Activated CD8-positive, alpha-beta memory T cell treated with anti-CD3 and anti-CD28 coated beads, Interleukin-2, amount 10 ng/mL, durations not matched to agents 7 days and 5 days (primary cell): ENCODE results near the gene RBM25. TPM values are rescaled to one million over a fixed set of nuclear protein-coding genes. Genes with fewer than 3 reads are reported as not detected.

ENCODE experiments used
- ATAC-seq: fragments of 150-1000 bp; cut with Tn5 transposase; one replicate; pipeline ENCODE4 v1.10.0; 2021; ENCODE audit warnings: moderate library complexity
- CTCF ChIA-PET: fragments of 350-600 bp; sonication (Branson Sonifier 250); formaldehyde crosslinking; loops from one replicate; lab custom pipeline; 2021; ENCODE audit warnings: antibody characterized with exemption; lab: Charles Lee
- DNase-seq: peaks from one replicate; pipeline ENCODE4 v3.0.0-alpha.2; 2020
- H3K27ac Mint-ChIP-seq: one replicate; pipeline ENCODE4 v1.8.0; 2021; ENCODE audit warnings: mild to moderate bottlenecking, mixed read lengths
- H3K27me3 Mint-ChIP-seq: one replicate; pipeline ENCODE4 v1.8.0; 2021; ENCODE audit warnings: mixed read lengths
- H3K36me3 Mint-ChIP-seq: one replicate; pipeline ENCODE4 v1.8.0; 2021; ENCODE audit warnings: mild to moderate bottlenecking, mixed read lengths
- H3K4me1 Mint-ChIP-seq: one replicate; pipeline ENCODE4 v1.8.0; 2021; ENCODE audit warnings: mixed read lengths
- H3K4me3 Mint-ChIP-seq: one replicate; pipeline ENCODE4 v1.8.0; 2021; ENCODE audit warnings: mild to moderate bottlenecking, moderate library complexity, mixed read lengths
- H3K9me3 Mint-ChIP-seq: one replicate; pipeline ENCODE4 v1.8.0; 2022; ENCODE audit warnings: low read depth, mixed read lengths
- total RNA-seq, 2 experiments: library from RNA; stranded (reverse); gene quantifications; one replicate each; pipeline ENCODE4 v1.2.3, GENCODE V29; 2021

Gene RBM25
- total RNA-seq, 2 experiments from 2014 or later: 107 to 117 TPM

DNA sequence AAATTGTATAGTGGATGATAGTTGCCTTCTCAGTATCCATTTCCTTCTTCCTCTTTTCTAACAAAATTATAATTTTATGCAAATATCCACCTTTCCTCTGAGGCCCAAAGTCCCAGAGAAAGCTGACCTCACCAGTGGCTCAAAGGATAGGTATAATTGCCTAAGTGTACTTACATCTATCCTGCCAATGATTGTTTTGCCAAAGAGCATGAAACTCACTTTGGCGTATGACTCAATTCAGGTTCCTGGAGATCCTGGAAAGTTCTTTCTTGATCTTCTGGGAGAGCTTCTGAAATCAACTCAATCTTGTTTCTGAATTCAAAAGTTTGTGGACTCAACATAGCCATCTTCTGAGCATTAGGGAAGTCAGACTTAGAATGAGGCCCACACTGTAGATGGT is 10.5 kb upstream of the RBM25 start:
- no peak for DNase-seq
- H3K4me1 Mint-ChIP-seq: no peaks in the 10 kb centered on the region
- no peaks in the 10 kb centered on the region for H3K9me3 Mint-ChIP-seq
- H3K36me3 Mint-ChIP-seq: no peaks in the 10 kb centered on the region
- CTCF ChIA-PET: no interaction called here
- H3K4me3 Mint-ChIP-seq: no peak overlapping the region
- H3K27me3 Mint-ChIP-seq: no peaks in the 10 kb centered on the region
- H3K27ac Mint-ChIP-seq: no peak overlapping the region
- ATAC-seq: no peak

DNA sequence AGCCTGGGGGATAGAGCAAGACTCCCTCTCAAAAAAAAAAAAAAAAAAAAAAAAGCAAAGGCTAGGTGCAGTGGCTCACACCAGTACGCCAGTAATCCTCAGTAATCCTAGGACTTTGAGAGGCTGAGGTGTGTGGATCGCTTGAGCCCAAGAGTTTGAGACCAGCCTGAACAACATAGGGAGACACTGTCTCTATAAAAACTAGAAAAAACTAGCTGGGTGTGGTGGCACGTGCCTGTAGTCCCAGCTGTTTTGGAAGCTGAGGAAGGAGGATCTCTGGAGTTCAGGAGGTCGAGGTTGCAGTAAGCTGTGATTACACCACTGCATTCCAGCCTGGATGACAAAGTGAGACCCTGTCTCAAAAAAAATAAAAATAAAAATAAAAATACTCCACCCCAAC is 8.9 kb upstream of the RBM25 start:
- H3K36me3 Mint-ChIP-seq: no peaks in the 10 kb centered on the region
- DNase-seq: no peak
- no peaks in the 10 kb centered on the region for H3K4me1 Mint-ChIP-seq
- H3K27me3 Mint-ChIP-seq: no peaks in the 10 kb centered on the region
- CTCF ChIA-PET: interaction anchor here (0.7 to 1.8 kb wide), 3 partner anchors 9 to 144 kb away, joined by 4 to 6 read pairs (median 5); partner anchors contain the start of gene RBM25
- no peak overlapping the region for H3K27ac Mint-ChIP-seq
- ATAC-seq: no peak
- H3K4me3 Mint-ChIP-seq: no peak overlapping the region
- no peaks in the 10 kb centered on the region for H3K9me3 Mint-ChIP-seq

DNA sequence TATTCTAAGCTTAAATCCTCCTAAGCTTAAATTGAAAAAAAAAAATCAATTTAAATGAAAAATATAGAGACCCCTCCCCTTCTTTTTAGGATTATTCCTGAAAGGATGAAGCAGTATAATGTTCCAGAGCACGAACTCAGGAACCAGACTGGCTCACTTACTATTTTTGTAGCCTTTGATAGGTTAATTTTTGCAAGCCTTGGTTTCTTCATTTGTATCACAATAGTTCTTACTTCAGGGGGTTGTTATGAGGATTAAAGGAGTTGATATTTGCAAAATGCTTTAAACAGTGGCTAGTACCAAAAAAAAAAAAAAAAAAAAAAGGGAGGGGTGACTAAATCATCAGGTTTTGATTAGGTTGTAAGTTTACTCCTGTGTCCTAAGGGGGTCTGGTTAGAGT is 3.1 kb upstream of the RBM25 start:
- Mint-ChIP-seq H3K27me3 (no peaks in the 10 kb centered on the region), H3K9me3 (no peaks in the 10 kb centered on the region), H3K4me1 (peaks cover 16% of the 10 kb centered on the region), H3K36me3 (peaks cover 4% of the 10 kb centered on the region), H3K4me3 (no peak overlapping the region), H3K27ac (no peak overlapping the region)
- ATAC-seq (no peak), DNase-seq (no peak)
- CTCF ChIA-PET: interaction anchor here (0.7 kb wide), 1 partner anchor 180 kb away, joined by 3 read pairs; no protein-coding TSS in a partner anchor

DNA sequence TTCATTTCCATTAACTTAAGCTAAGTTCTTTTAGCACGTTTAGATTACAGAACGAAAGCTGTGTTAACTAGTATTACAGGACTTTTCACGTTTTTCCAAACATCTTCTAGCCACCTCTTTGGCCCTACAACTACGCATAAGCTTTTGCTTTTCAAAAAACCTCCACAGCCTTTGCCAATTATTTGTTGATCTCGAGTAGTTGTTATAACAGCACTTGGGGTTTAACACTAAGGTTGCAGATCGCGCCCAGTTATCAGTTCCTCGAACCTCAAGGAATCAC is 450 bp upstream of the RBM25 start:
- ATAC-seq (no peak), DNase-seq (no peak)
- peaks cover 16% of the 10 kb centered on the region for H3K36me3 Mint-ChIP-seq
- CTCF ChIA-PET: interaction anchor here (0.8 to 1.8 kb wide), 11 partner anchors 9 to 544 kb away, joined by 3 to 8 read pairs (median 3); partner anchors contain the start of genes DCAF4, PSEN1 and ZFYVE1
- no peak overlapping the region for H3K4me3 Mint-ChIP-seq
- H3K27me3 Mint-ChIP-seq: no peaks in the 10 kb centered on the region
- H3K27ac Mint-ChIP-seq: no peak overlapping the region
- H3K4me1 Mint-ChIP-seq: peaks cover 38% of the 10 kb centered on the region
- no peaks in the 10 kb centered on the region for H3K9me3 Mint-ChIP-seq

DNA sequence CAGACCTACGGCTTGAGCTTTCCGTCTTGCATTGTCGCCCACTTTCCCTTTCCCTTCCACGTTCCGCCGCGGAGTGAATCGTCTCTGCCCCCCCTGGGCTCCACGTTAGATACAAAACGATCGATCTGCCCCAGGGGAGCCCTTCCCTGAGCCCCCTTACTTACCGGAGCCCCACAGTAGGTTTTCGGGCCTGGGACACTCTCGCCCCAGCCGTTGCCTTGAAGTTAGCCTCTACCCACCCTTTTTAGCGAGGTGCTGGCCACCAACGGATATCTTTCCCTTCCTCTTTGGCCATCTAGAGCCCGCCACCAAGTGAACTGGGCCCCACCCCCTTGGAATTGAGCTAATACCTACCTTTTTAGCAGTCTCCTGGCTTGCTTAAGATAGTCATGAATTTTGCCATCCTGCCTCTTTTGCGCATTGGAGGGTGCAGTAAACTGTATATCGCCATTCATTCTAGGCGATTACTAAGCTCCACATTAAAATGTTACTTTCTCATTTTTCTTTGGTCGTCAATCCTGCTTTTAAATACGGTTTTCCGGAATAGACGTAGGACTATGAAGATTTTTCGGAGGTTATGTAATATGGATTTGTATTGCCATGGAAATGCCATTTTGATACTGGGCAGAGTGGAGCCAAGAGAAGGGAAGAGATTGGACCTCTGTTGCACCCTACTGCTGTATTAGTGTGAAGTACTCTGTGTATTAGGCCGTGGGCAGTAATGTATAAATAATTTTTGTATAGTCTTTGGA is 764 bp downstream of the RBM25 start:
- CTCF ChIA-PET: interaction anchor here (1.0 to 1.8 kb wide), 9 partner anchors 10 to 134 kb away, joined by 3 to 8 read pairs (median 3); partner anchors contain the start of genes DCAF4 and ZFYVE1
- Mint-ChIP-seq H3K4me1 (peaks cover 44% of the 10 kb centered on the region), H3K27ac (no peak overlapping the region), H3K9me3 (no peaks in the 10 kb centered on the region), H3K36me3 (peaks cover 22% of the 10 kb centered on the region), H3K4me3 (no peak overlapping the region), H3K27me3 (no peaks in the 10 kb centered on the region)
- no peak for DNase-seq
- ATAC-seq: no peak

DNA sequence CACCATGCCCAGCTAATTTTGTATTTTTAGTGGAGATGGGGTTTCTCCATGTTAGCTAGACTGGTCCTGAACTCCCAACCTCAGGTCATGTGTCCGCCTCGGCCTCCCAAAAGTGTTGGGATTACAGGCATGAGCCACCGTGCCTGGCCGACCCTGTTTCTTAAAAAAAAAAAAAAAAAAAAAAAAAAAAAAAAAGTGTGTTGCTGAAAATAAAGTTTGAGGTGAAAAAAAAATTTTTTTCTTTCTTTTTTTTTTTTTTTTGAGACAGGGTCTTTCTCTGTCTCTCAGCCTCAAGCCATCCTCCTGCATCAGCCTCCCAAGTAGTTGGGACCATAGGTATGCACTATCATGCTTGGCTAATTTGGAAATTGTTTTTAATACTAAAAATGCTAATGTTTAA is 11.3 kb downstream of the RBM25 start:
- CTCF ChIA-PET: no interaction called here
- no peak for DNase-seq
- ATAC-seq: no peak
- Mint-ChIP-seq H3K4me3 (no peak overlapping the region), H3K4me1 (peaks cover 17% of the 10 kb centered on the region), H3K27ac (no peak overlapping the region), H3K27me3 (no peaks in the 10 kb centered on the region), H3K9me3 (no peaks in the 10 kb centered on the region), H3K36me3 (peaks cover 30% of the 10 kb centered on the region)

DNA sequence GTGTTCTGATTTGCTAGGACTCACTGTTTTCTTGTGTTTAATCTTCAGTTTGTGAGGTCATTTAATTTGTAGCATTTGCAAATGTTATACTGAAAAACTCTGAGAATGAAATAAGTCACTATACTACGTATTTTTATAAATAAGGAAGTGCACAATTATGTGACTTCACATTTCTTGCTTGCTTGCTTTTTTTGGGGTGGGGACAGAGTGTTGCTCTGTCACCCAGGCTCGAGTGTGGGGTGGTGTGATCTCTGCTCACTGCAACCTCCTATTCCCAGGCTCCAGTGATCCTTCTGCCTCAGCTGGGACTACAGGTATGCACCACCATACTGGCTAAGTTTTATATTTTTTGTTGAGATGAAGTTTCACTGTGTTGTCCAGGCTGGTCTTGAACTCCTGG is 32.7 kb downstream of the RBM25 start:
- Mint-ChIP-seq H3K4me3 (no peak overlapping the region), H3K9me3 (no peaks in the 10 kb centered on the region), H3K36me3 (peaks cover 55% of the 10 kb centered on the region), H3K27me3 (no peaks in the 10 kb centered on the region), H3K27ac (no peak overlapping the region), H3K4me1 (no peaks in the 10 kb centered on the region)
- DNase-seq (no peak), ATAC-seq (no peak)
- CTCF ChIA-PET: no interaction called here

DNA sequence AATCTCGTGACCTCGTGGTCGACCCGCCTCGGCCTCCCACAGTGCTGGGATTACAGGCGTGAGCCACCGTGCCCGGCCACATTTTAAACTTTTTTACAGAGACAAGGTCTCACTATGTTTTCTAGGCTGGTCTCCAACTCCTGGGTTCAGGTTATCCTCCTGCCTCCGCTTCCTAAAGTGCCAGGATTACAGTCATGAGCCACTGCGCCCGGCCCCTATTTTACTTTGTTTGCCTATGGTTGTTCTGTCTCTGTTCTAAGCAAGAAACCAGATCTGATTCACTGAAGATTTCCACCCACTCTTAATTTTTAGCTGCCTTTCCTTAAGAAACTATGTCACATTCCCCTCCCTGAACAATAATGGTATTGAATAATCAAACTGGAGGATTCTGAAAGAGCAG is 39.1 kb downstream of the RBM25 start:
- Mint-ChIP-seq H3K27me3 (no peaks in the 10 kb centered on the region), H3K4me1 (no peaks in the 10 kb centered on the region), H3K36me3 (peaks cover 51% of the 10 kb centered on the region), H3K27ac (no peak overlapping the region), H3K9me3 (no peaks in the 10 kb centered on the region), H3K4me3 (no peak overlapping the region)
- no peak for DNase-seq
- no peak for ATAC-seq
- CTCF ChIA-PET: no interaction called here

DNA sequence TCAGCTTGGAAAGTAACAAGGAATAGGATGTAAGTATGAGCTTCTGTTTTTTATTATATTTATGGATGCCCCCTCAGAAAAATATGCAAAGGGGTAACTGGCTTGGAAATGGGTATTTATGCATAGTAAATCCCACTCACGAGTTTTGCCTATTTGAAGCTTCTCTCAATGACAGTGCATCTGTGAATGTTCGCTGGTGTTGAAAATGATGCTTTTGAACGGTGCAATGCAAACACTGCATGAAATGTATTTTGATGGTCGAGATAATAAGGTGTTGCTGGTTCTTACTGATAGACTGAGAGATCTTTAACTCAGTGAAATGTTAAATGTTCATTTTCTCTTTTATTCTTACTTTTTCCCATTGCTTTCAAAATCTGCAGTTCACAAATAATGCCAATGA is 42.0 kb downstream of the RBM25 start:
- Mint-ChIP-seq H3K4me1 (no peaks in the 10 kb centered on the region), H3K27ac (no peak overlapping the region), H3K4me3 (no peak overlapping the region), H3K9me3 (no peaks in the 10 kb centered on the region), H3K27me3 (no peaks in the 10 kb centered on the region), H3K36me3 (peaks cover 53% of the 10 kb centered on the region)
- CTCF ChIA-PET: interaction anchor here (1.7 kb wide), 1 partner anchor 195 kb away, joined by 3 read pairs; no protein-coding TSS in a partner anchor
- DNase-seq (no peak), ATAC-seq (no peak)

DNA sequence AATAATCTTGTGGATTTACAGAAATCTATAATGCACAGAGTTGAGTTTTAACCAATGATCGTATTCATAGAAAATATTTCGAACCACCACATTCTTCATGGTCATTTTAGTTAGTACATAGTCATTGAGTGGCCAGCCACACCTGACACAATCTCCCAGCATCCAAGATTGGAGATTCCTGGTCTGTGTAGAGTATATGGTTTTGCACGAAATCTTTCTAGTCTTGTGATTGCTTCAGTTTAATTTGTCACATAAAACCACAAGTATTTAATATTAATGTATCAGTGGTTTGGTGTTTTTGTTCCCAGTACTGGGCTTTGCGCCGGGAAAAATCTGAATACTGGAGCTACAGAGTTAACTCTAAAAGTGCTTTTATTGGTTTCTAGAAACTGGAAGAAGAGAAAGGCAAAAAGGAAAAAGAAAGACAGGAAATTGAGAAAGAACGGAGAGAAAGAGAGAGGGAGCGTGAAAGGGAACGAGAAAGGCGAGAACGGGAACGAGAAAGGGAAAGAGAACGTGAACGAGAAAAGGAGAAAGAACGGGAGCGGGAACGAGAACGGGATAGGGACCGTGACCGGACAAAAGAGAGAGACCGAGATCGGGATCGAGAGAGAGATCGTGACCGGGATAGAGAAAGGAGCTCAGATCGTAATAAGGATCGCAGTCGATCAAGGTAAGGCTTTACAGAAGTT is 44.6 kb downstream of the RBM25 start:
- Mint-ChIP-seq H3K9me3 (no peaks in the 10 kb centered on the region), H3K4me3 (no peak overlapping the region), H3K4me1 (no peaks in the 10 kb centered on the region), H3K27ac (no peak overlapping the region), H3K27me3 (no peaks in the 10 kb centered on the region), H3K36me3 (peaks cover 55% of the 10 kb centered on the region)
- no peak for DNase-seq
- ATAC-seq: no peak
- CTCF ChIA-PET: no interaction called here

DNA sequence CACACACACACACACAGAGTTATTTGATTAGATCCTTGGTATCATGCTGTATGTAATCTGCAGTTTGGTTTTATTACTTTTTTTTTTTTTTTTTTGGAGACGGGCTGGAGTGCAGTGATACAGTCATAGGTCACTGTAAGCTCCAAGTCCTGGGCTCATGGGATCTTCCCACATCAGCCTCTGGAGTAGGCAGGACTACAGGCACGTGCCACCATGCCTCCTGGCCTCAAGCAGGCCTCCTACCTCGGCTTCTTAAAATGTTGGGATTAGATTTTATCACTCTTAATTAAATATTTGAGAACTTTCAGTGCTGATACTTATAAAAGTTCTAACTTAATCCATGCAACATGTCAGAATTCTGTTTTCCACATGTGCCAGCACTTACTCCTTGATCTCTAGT is 46.7 kb downstream of the RBM25 start:
- CTCF ChIA-PET: no interaction called here

DNA sequence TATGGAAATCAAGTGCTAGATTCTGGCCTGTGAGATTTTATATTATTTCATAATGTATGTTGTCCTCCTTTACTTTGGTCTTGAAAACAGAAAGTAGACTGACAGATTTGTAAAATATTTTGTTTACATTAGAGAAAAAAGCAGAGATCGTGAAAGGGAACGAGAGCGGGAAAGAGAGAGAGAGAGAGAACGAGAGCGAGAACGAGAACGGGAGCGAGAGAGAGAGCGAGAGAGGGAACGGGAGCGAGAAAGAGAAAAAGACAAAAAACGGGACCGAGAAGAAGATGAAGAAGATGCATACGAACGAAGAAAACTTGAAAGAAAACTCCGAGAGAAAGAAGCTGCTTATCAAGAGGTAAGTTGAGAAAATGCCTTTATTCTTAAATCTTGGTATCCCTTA is 47.4 kb downstream of the RBM25 start:
- no peaks in the 10 kb centered on the region for H3K27me3 Mint-ChIP-seq
- CTCF ChIA-PET: no interaction called here
- DNase-seq: no peak
- peaks cover 2% of the 10 kb centered on the region for H3K4me1 Mint-ChIP-seq
- H3K4me3 Mint-ChIP-seq: no peak overlapping the region
- peaks cover 51% of the 10 kb centered on the region for H3K36me3 Mint-ChIP-seq
- no peak for ATAC-seq
- H3K27ac Mint-ChIP-seq: no peak overlapping the region
- no peaks in the 10 kb centered on the region for H3K9me3 Mint-ChIP-seq

More for the DNA sequence above, 46.7 kb downstream of the RBM25 start:
- DNase-seq (no peak), ATAC-seq (no peak)
- Mint-ChIP-seq H3K36me3 (peaks cover 55% of the 10 kb centered on the region), H3K9me3 (no peaks in the 10 kb centered on the region), H3K4me3 (no peak overlapping the region), H3K4me1 (peaks cover 2% of the 10 kb centered on the region), H3K27ac (no peak overlapping the region), H3K27me3 (no peaks in the 10 kb centered on the region)

DNA sequence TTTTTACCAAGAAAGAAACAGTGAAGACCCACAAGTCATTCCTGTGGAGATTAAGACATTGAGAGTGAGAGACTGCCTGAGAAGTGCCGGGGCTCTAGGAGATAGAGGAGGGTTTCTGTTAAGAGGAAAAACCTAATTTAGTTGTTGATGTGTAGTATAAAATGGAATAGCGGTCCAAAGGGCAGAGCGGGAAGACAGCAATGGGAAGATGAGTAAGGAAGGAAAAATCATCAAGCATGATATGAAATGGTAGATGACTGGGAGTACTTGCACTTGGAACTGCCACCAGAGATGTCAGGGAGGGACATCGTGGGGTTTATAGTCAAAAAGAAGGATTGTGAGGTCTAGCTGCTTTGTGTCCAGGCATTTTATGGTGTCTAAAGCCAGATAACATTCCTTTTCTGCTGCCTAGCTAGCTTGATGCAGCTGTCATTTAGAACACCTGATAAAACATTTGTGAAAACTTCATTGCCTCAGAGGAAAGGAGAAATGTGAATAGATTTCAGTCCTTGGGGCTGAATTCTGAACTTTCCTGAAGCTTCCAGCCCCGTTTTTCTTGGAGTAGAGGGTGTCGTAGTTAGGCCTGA is 57.8 kb downstream of the RBM25 start:
- CTCF ChIA-PET: interaction anchor here (1.0 to 1.2 kb wide), 2 partner anchors 27 to 57 kb away, joined by 3 read pairs; partner anchors contain the start of gene RBM25
- Mint-ChIP-seq H3K9me3 (no peaks in the 10 kb centered on the region), H3K4me1 (no peaks in the 10 kb centered on the region), H3K36me3 (peaks cover 53% of the 10 kb centered on the region), H3K27ac (no peak overlapping the region), H3K4me3 (no peak overlapping the region), H3K27me3 (no peaks in the 10 kb centered on the region)
- no peak for ATAC-seq
- no peak for DNase-seq
